HG02571 (cell line): ENCODE data around the gene DCLK1.
A peak's percentile ranks its signal among the peaks of the same experiment; 100 is the strongest.

Experiments used
- ATAC-seq: cut with Tn5 transposase; IDR thresholded peaks from one replicate; pipeline ENCODE4 v1.9.1; 2021; ENCODE audit warnings: mild to moderate bottlenecking, moderate library complexity; ENCODE audit not compliant: unreplicated experiment

Gene DCLK1

GRCh38 chr13:35722458-35723052, 408.6 kb downstream of the DCLK1 start:
- ATAC-seq: no peak

GRCh38 chr13:35720690-35721554, 410.3 kb downstream of the DCLK1 start:
- peak; percentile 63 for ATAC-seq

GRCh38 chr13:35720290-35720689, 410.9 kb downstream of the DCLK1 start:
- ATAC-seq: no peak
